A549 (cell line): ENCODE data around the gene NDUFAF5. TPM values are rescaled to one million over a fixed set of nuclear protein-coding genes. Genes with fewer than 3 reads are reported as not detected.

Experiments
- ATAC-seq, 2 experiments: fragments of 200-7000 bp in 1 of 2; fragments of >200 bp in 1 of 2; cut with Nextera tagmentation in 1 of 2; cut with Tn5 transposase in 1 of 2; 3 replicates each; pipeline versions ENCODE4 v1.8.0 to v1.9.1; 2018 to 2020; ENCODE audit warnings: mild to moderate bottlenecking in 1 of 2, moderate library complexity in 1 of 2
- CTCF ChIA-PET: fragments of 300-600 bp; sonication (Branson Sonifier 250); formaldehyde crosslinking; extraction: SDS; loops from one replicate; lab custom pipeline; 2021; ENCODE audit warnings: antibody characterized with exemption, inconsistent platforms; lab: Yijun Ruan, JAX
- POLR2A ChIA-PET: fragments of 350-600 bp; formaldehyde crosslinking; extraction: SDS; loops from one replicate; lab custom pipeline; 2021; ENCODE audit warnings: antibody characterized with exemption, inconsistent platforms; lab: Yijun Ruan, JAX
- DNase-seq, 2 experiments: peaks; one replicate each; pipeline versions ENCODE4 v3.0.0 to v3.0.0-alpha.2; 2011 to 2016; ENCODE audit warnings: low read depth in 1 of 2, low spot score in 1 of 2
- FAIRE-seq: peaks from 2 replicates; lab custom pipeline; 2011; peaks lifted over from hg19 to GRCh38; lab: Jason Lieb, UNC
- H3K27ac ChIP-seq, 2 experiments: fragments of >200 bp; sonication (Bioruptor Twin); formaldehyde crosslinking; 3 replicates each; pipeline ENCODE4 v1.5.1; 2016 to 2017
- H3K4me1 ChIP-seq: fragments of >200 bp; sonication (Bioruptor Twin); formaldehyde crosslinking; 3 replicates; pipeline ENCODE4 v1.6.1; 2016
- H3K4me2 ChIP-seq: fragments of >200 bp; sonication (Bioruptor Twin); formaldehyde crosslinking; 3 replicates; pipeline ENCODE4 v1.6.1; 2016
- H3K4me3 ChIP-seq: fragments of >200 bp; sonication (Bioruptor Twin); formaldehyde crosslinking; 3 replicates; pipeline ENCODE4 v1.5.1; 2016
- H3K9me3 ChIP-seq: fragments of >200 bp; sonication (Bioruptor Twin); formaldehyde crosslinking; 3 replicates; pipeline ENCODE4 v1.6.1; 2016
- BHLHE40 ChIP-seq: IDR thresholded peaks from 2 replicates; pipeline ENCODE4 v1.6.1; 2012; ENCODE audit warnings: low read depth, low read length, inconsistent platforms
- CEBPB ChIP-seq, 2 experiments: fragments of >200 bp in 1 of 2; sonication (Bioruptor Twin) in 1 of 2; formaldehyde crosslinking in 1 of 2; IDR thresholded peaks; 2 replicates each; pipeline ENCODE4 v1.6.1; 2012 to 2016
- CHD2 ChIP-seq: fragments of 150-350 bp; IDR thresholded peaks from 2 replicates; pipeline ENCODE4 v1.6.1; 2014; ENCODE audit warnings: low read length; ENCODE audit not compliant: partially characterized antibody
- EHMT2 ChIP-seq: fragments of 200-600 bp; sonication (generic); IDR thresholded peaks from 2 replicates; pipeline ENCODE4 v1.6.1; 2016; ENCODE audit warnings: antibody characterized with exemption, low read depth, mild to moderate bottlenecking, moderate library complexity
- EP300 ChIP-seq, 2 experiments: fragments of >200 bp; sonication (Bioruptor Twin); formaldehyde crosslinking; IDR thresholded peaks; 2 replicates in 1 of 2; 3 replicates in 1 of 2; pipeline ENCODE4 v1.6.1; 2016 to 2017
- FOXS1 ChIP-seq: fragments of 250-450 bp; sonication (Bioruptor Pico); IDR thresholded peaks from 2 replicates; pipeline ENCODE4 v1.5.0; 2020; ENCODE audit warnings: mild to moderate bottlenecking, moderate library complexity
- HDAC2 ChIP-seq: fragments of 200-600 bp; sonication (generic); IDR thresholded peaks from 2 replicates; pipeline ENCODE4 v1.6.1; 2016
- HMGXB4 ChIP-seq: fragments of 250-450 bp; sonication (Bioruptor Pico); IDR thresholded peaks from 2 replicates; pipeline ENCODE4 v1.5.0; 2021; ENCODE audit warnings: mild to moderate bottlenecking, moderate library complexity, borderline replicate concordance
- HOXA7 ChIP-seq: fragments of 250-450 bp; sonication (Bioruptor Pico); IDR thresholded peaks from 2 replicates; pipeline ENCODE4 v1.5.0; 2020; ENCODE audit warnings: mild to moderate bottlenecking, moderate library complexity
- HOXB5 ChIP-seq: fragments of 250-450 bp; sonication (Bioruptor Pico); IDR thresholded peaks from 2 replicates; pipeline ENCODE4 v1.5.0; 2020; ENCODE audit warnings: mild to moderate bottlenecking, moderate library complexity
- JUN ChIP-seq, 2 experiments: fragments of >200 bp; sonication (Bioruptor Twin); formaldehyde crosslinking; IDR thresholded peaks; 2 replicates in 1 of 2; 3 replicates in 1 of 2; pipeline ENCODE4 v1.6.1; 2016 to 2017
- MAFK ChIP-seq: fragments of 450-650 bp; IDR thresholded peaks from 2 replicates; pipeline ENCODE4 v1.6.1; 2014; ENCODE audit not compliant: partially characterized antibody
- MYC ChIP-seq: IDR thresholded peaks from 2 replicates; pipeline ENCODE4 v1.6.1; 2012; ENCODE audit warnings: mild to moderate bottlenecking, inconsistent platforms, low read length, improper control_type of control experiment, borderline replicate concordance
- NPAS2 ChIP-seq: fragments of 250-450 bp; sonication (Bioruptor Pico); IDR thresholded peaks from 2 replicates; pipeline ENCODE4 v1.8.0; 2022; ENCODE audit warnings: mild to moderate bottlenecking, moderate library complexity, borderline replicate concordance
- NR3C1 ChIP-seq: fragments of >200 bp; sonication (Bioruptor Twin); formaldehyde crosslinking; IDR thresholded peaks from 3 replicates; pipeline ENCODE4 v1.6.1; 2017
- POLR2A ChIP-seq: IDR thresholded peaks from 2 replicates; pipeline ENCODE4 v1.6.1; 2012; ENCODE audit warnings: mild to moderate bottlenecking, low read length
- POLR2AphosphoS2 ChIP-seq: conservative IDR thresholded peaks from 2 replicates; pipeline ENCODE4 v1.6.1; 2012; ENCODE audit warnings: low read length, improper control_type of control experiment, inconsistent platforms
- RAD21 ChIP-seq, 2 experiments: fragments of >200 bp in 1 of 2; sonication (Bioruptor Twin) in 1 of 2; formaldehyde crosslinking in 1 of 2; IDR thresholded peaks in 1 of 2; conservative IDR thresholded peaks in 1 of 2; 2 replicates in 1 of 2; 3 replicates in 1 of 2; pipeline ENCODE4 v1.6.1; 2012 to 2018; ENCODE audit warnings: inconsistent platforms in 1 of 2
- RFX5 ChIP-seq: fragments of 450-650 bp; IDR thresholded peaks from 2 replicates; pipeline ENCODE4 v1.7.1; 2014; ENCODE audit warnings: antibody characterized with exemption, mild to moderate bottlenecking, moderate library complexity
- RNF2 ChIP-seq: fragments of 200-600 bp; sonication (generic); IDR thresholded peaks from 2 replicates; pipeline ENCODE4 v1.6.1; 2016; ENCODE audit warnings: low read depth, mild to moderate bottlenecking, antibody characterized with exemption, moderate library complexity, borderline replicate concordance
- SREBF2 ChIP-seq: fragments of 450-650 bp; IDR thresholded peaks from 2 replicates; pipeline ENCODE4 v1.6.1; 2014; ENCODE audit warnings: mild to moderate bottlenecking, moderate library complexity
- TFCP2L1 ChIP-seq: fragments of 250-450 bp; sonication (Bioruptor Pico); IDR thresholded peaks from 2 replicates; pipeline ENCODE4 v1.5.0; 2021; ENCODE audit warnings: mild to moderate bottlenecking
- TP53 ChIP-seq: fragments of 250-450 bp; sonication (Bioruptor Pico); IDR thresholded peaks from 2 replicates; pipeline ENCODE4 v1.5.0; 2021; ENCODE audit warnings: mild to moderate bottlenecking, moderate library complexity
- ZC3H11A ChIP-seq: fragments of 450-650 bp; IDR thresholded peaks from 2 replicates; pipeline ENCODE4 v1.6.1; 2014; ENCODE audit warnings: antibody characterized with exemption, mild to moderate bottlenecking
- ZSCAN20 ChIP-seq: fragments of 250-450 bp; sonication (Bioruptor Pico); IDR thresholded peaks from 2 replicates; pipeline ENCODE4 v1.8.0; 2022; ENCODE audit warnings: mild to moderate bottlenecking, moderate library complexity
- WGBS: methylation state at CpG from one replicate; pipeline ENCODE4 v1.1.6; 2017; ENCODE audit errors: missing lambda C conversion rate; 5-methylcytosine and 5-hydroxymethylcytosine counted together
- polyA plus RNA-seq, 4 experiments: library from polyadenylated mRNA; depleted of rRNA in 3 of 4; stranded (reverse); fragments of >200 nt; fragmentation: RNase III in 1 of 4; extraction: RNeasy Plus Mini Kit Qiagen cat#74134 plus additional on column Dnase treatment in 1 of 4; gene quantifications; 2 replicates in 3 of 4; 3 replicates in 1 of 4; pipeline ENCODE4 v1.2.3, GENCODE V29; 2011 to 2017
- TF ChIP-seq, protein P1 (sequence below): fragments of 250-450 bp; sonication (Bioruptor Pico); IDR thresholded peaks from 2 replicates; pipeline ENCODE4 v1.5.0; 2020; ENCODE audit warnings: low read depth, mild to moderate bottlenecking, moderate library complexity
- TF ChIP-seq, protein P2 (sequence below): IDR thresholded peaks from 2 replicates; pipeline ENCODE4 v1.6.1; 2012; ENCODE audit warnings: low read depth, borderline replicate concordance
- TF ChIP-seq, protein P3 (sequence below): fragments of 200-600 bp; sonication (generic); IDR thresholded peaks from 2 replicates; pipeline ENCODE4 v1.6.1; 2016; ENCODE audit warnings: antibody characterized with exemption, mild to moderate bottlenecking, moderate library complexity

The NDUFAF5 gene
- polyA plus RNA-seq, 2 of the 4 experiments (the other 2 are of a cell fraction) = 29.2 to 53.5 TPM

GRCh38 chr20:13810446-13810845 is 25.6 kb downstream of the NDUFAF5 start:
- H3K4me3 ChIP-seq = no peak overlapping the region
- ATAC-seq (no peak), FAIRE-seq (no peak), DNase-seq (no peak)
- H3K27ac ChIP-seq = no peak overlapping the region
- ChIA-PET POLR2A (no interaction called here), CTCF (interaction anchor here (0.9 to 1.9 kb wide), 2 partner anchors 10 kb away, joined by 3 to 5 read pairs; no protein-coding TSS in a partner anchor)
- no peaks in the 10 kb centered on the region for H3K4me1 ChIP-seq
- TF ChIP-seq HOXB5 (no peak), CHD2 (no peak), NR3C1 (no peak), HDAC2 (no peak), EHMT2 (no peak), MAFK (peak; percentile 16), MYC (no peak)
- H3K4me2 ChIP-seq = no peak overlapping the region
- H3K9me3 ChIP-seq = no peaks in the 10 kb centered on the region

DNA sequence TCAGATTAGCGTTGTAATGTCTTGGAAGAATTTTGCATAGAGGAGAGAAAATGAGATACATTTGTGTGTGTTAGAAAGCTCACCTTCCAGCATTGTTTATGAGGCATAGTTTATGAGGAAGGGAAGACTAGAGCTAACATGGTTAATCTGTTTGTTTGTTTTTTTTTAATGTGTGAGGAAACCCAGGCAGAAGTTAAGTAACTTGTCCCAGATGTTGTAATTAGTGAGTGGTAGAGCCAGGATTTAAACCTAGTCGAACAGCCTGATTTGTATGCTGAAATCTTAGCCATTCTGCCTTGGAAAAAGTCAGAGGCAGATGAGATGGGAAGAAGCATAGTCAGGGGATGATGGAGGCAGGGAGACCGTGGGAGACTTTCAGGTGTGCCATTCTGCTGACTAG is 29.1 kb downstream of the NDUFAF5 start:
- FAIRE-seq (no peak), DNase-seq (no peak), ATAC-seq (no peak)
- no peak for TF ChIP-seq POLR2AphosphoS2
- TF ChIP-seq HOXB5 = no peak
- TF ChIP-seq HMGXB4 (CRISPR knock-in tag) = no peak
- no peak for TF ChIP-seq SREBF2
- TF ChIP-seq POLR2A = no peak
- no peak for TF ChIP-seq RNF2
- TF ChIP-seq RAD21 (conservative IDR thresholded peaks at IDR 0.05 in 1 of 2, IDR thresholded peaks at IDR 0.05 in 1 of 2) = no peak
- TF ChIP-seq, protein P1, sequence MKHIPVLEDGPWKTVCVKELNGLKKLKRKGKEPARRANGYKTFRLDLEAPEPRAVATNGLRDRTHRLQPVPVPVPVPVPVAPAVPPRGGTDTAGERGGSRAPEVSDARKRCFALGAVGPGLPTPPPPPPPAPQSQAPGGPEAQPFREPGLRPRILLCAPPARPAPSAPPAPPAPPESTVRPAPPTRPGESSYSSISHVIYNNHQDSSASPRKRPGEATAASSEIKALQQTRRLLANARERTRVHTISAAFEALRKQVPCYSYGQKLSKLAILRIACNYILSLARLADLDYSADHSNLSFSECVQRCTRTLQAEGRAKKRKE (CRISPR knock-in tag) = no peak
- TF ChIP-seq HDAC2 = no peak
- no peak for TF ChIP-seq BHLHE40
- no peak for TF ChIP-seq NPAS2
- no peak for TF ChIP-seq CHD2
- no peak for TF ChIP-seq ZC3H11A
- TF ChIP-seq TP53 (CRISPR knock-in tag) = no peak
- TF ChIP-seq HOXA7 = no peak
- no peak for TF ChIP-seq EP300 (IDR thresholded peaks at IDR 0.05)
- no peak for TF ChIP-seq TFCP2L1
- TF ChIP-seq RFX5 = no peak
- Histone ChIP-seq H3K4me1 (0 out of 3 replicates have a peak, but pooled peaks cover 3% of the 10 kb centered on the region), H3K4me2 (no peak overlapping the region), H3K9me3 (no peaks in the 10 kb centered on the region), H3K27ac (no peak overlapping the region), H3K4me3 (no peak overlapping the region)
- 85% methylated on average over 3 of the region's 3 CpGs for WGBS
- CTCF ChIA-PET = no interaction called here
- POLR2A ChIA-PET = no interaction called here

DNA sequence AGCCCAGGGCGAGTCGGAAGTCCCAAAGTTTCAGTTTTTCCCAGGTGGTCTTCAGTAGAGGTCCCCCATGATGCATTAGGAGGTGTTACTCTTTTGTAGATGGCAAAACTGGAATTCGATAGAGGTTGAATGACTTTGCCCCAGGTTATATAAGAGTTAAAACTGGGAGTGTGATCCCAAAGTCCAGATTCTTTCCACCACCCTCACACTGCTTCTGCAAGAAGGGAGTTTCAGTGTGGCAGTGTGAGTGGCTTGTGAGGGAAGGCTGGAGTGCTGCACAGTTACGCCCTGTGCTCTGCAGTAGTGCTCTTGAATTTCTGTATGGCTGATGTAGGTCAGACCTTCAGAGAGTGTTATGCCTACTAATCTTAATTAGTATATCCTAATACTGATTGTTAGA is 29.8 kb downstream of the NDUFAF5 start:
- Histone ChIP-seq H3K27ac (no peak overlapping the region), H3K9me3 (no peaks in the 10 kb centered on the region), H3K4me1 (0 out of 3 replicates have a peak, but pooled peaks cover 3% of the 10 kb centered on the region), H3K4me3 (no peak overlapping the region), H3K4me2 (no peak overlapping the region)
- POLR2A ChIA-PET = no interaction called here
- CTCF ChIA-PET = no interaction called here
- 91% methylated on average over 4 of the region's 4 CpGs for WGBS
- DNase-seq (no peak), ATAC-seq (no peak), FAIRE-seq (no peak)
- TF ChIP-seq JUN (IDR thresholded peaks at IDR 0.05) (no peak), HOXA7 (no peak), TFCP2L1 (no peak), FOXS1 (CRISPR knock-in tag) (no peak), ZSCAN20 (CRISPR knock-in tag) (no peak), MAFK (no peak), CEBPB (IDR thresholded peaks at IDR 0.05) (no peak), RFX5 (no peak), HOXB5 (no peak)
- TF ChIP-seq, protein P1 (CRISPR knock-in tag) = no peak
- TF ChIP-seq, protein P2, sequence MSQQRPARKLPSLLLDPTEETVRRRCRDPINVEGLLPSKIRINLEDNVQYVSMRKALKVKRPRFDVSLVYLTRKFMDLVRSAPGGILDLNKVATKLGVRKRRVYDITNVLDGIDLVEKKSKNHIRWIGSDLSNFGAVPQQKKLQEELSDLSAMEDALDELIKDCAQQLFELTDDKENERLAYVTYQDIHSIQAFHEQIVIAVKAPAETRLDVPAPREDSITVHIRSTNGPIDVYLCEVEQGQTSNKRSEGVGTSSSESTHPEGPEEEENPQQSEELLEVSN = no peak
- TF ChIP-seq, protein P3, sequence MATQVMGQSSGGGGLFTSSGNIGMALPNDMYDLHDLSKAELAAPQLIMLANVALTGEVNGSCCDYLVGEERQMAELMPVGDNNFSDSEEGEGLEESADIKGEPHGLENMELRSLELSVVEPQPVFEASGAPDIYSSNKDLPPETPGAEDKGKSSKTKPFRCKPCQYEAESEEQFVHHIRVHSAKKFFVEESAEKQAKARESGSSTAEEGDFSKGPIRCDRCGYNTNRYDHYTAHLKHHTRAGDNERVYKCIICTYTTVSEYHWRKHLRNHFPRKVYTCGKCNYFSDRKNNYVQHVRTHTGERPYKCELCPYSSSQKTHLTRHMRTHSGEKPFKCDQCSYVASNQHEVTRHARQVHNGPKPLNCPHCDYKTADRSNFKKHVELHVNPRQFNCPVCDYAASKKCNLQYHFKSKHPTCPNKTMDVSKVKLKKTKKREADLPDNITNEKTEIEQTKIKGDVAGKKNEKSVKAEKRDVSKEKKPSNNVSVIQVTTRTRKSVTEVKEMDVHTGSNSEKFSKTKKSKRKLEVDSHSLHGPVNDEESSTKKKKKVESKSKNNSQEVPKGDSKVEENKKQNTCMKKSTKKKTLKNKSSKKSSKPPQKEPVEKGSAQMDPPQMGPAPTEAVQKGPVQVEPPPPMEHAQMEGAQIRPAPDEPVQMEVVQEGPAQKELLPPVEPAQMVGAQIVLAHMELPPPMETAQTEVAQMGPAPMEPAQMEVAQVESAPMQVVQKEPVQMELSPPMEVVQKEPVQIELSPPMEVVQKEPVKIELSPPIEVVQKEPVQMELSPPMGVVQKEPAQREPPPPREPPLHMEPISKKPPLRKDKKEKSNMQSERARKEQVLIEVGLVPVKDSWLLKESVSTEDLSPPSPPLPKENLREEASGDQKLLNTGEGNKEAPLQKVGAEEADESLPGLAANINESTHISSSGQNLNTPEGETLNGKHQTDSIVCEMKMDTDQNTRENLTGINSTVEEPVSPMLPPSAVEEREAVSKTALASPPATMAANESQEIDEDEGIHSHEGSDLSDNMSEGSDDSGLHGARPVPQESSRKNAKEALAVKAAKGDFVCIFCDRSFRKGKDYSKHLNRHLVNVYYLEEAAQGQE = no peak
